ENCODE results near the gene GATB. TPM values are rescaled to one million over a fixed set of nuclear protein-coding genes. Genes with fewer than 3 reads are reported as not detected.

Gene GATB
- total RNA-seq, 1 experiment from 2014 or later, result 29.6 TPM

GRCh38 chr4:151719956-151720334 lies 40.9 kb downstream of the GATB start:
- Mint-ChIP-seq H3K27ac (ENCODE audit: unreplicated experiment) (no peak overlapping the region), H3K36me3 (ENCODE audit: insufficient read depth, unreplicated experiment) (no peaks in the 10 kb centered on the region)

GRCh38 chr4:151718984-151719955 lies 41.5 kb downstream of the GATB start:
- H3K27me3 ChIP-seq (replicated peaks; ENCODE audit: control insufficient read depth, insufficient read depth, low read length), result no peaks in the 10 kb centered on the region
- Mint-ChIP-seq H3K4me3 (ENCODE audit: unreplicated experiment) (no peak overlapping the region), H3K36me3 (ENCODE audit: insufficient read depth, unreplicated experiment) (no peaks in the 10 kb centered on the region), H3K4me1 (ENCODE audit: low read depth, unreplicated experiment) (no peaks in the 10 kb centered on the region), H3K9me3 (ENCODE audit: unreplicated experiment) (no peaks in the 10 kb centered on the region), H3K27me3 (ENCODE audit: insufficient read depth, unreplicated experiment) (no peaks in the 10 kb centered on the region), H3K27ac (ENCODE audit: unreplicated experiment) (no peak overlapping the region)
- ChIA-PET POLR2A (no interaction called here), CTCF (no interaction called here)
- BruUV-seq (replicated peaks), result no TSS peak
- H3K4me3 ChIP-seq (ENCODE audit: low read depth, low read length), result no peak overlapping the region
- H3K4me1 ChIP-seq, result no peaks in the 10 kb centered on the region
- no peaks in the 10 kb centered on the region for H3K9me3 ChIP-seq
- intact Hi-C loops (cut with micrococcal nuclease; ENCODE audit: unreplicated experiment), result no loop called here
- DNase-seq, result no peak
- no peak for TF ChIP-seq CTCF (IDR thresholded peaks at IDR 0.05; ENCODE audit: insufficient read depth in 1 of 2, low read depth in 1 of 2, low read length in 1 of 2, severe bottlenecking in 1 of 2, unreplicated experiment in 1 of 2)
- H3K36me3 ChIP-seq (ENCODE audit: control insufficient read depth, insufficient read depth, low read length), result no peaks in the 10 kb centered on the region

More at GRCh38 chr4:151719956-151720334, 40.9 kb downstream of the GATB start:
- no peaks in the 10 kb centered on the region for H3K4me1 ChIP-seq
- no peaks in the 10 kb centered on the region for H3K27me3 Mint-ChIP-seq (ENCODE audit: insufficient read depth, unreplicated experiment)
- no peak for TF ChIP-seq CTCF (IDR thresholded peaks at IDR 0.05; ENCODE audit: insufficient read depth in 1 of 2, low read depth in 1 of 2, low read length in 1 of 2, severe bottlenecking in 1 of 2, unreplicated experiment in 1 of 2)
- H3K9me3 ChIP-seq, result no peaks in the 10 kb centered on the region
- H3K27me3 ChIP-seq (replicated peaks; ENCODE audit: control insufficient read depth, insufficient read depth, low read length), result no peaks in the 10 kb centered on the region
- BruUV-seq (replicated peaks), result no TSS peak
- H3K9me3 Mint-ChIP-seq (ENCODE audit: unreplicated experiment), result no peaks in the 10 kb centered on the region
- H3K36me3 ChIP-seq (ENCODE audit: control insufficient read depth, insufficient read depth, low read length), result no peaks in the 10 kb centered on the region
- intact Hi-C loops (cut with micrococcal nuclease; ENCODE audit: unreplicated experiment), result no loop called here
- no peaks in the 10 kb centered on the region for H3K4me1 Mint-ChIP-seq (ENCODE audit: low read depth, unreplicated experiment)
- no peak overlapping the region for H3K4me3 ChIP-seq (ENCODE audit: low read depth, low read length)
- ChIA-PET POLR2A (no interaction called here), CTCF (no interaction called here)
- H3K4me3 Mint-ChIP-seq (ENCODE audit: unreplicated experiment), result no peak overlapping the region
- no peak for DNase-seq

- H3K27me3 ChIP-seq (replicated peaks; ENCODE audit: control insufficient read depth, insufficient read depth, low read length), result no peaks in the 10 kb centered on the region
- no peaks in the 10 kb centered on the region for H3K4me1 Mint-ChIP-seq (ENCODE audit: low read depth, unreplicated experiment)
- no peaks in the 10 kb centered on the region for H3K36me3 ChIP-seq (ENCODE audit: control insufficient read depth, insufficient read depth, low read length)
- no peaks in the 10 kb centered on the region for H3K27me3 Mint-ChIP-seq (ENCODE audit: insufficient read depth, unreplicated experiment)
- CTCF ChIA-PET, result no interaction called here
- no peaks in the 10 kb centered on the region for H3K9me3 ChIP-seq
- no peaks in the 10 kb centered on the region for H3K4me1 ChIP-seq
- intact Hi-C loops (cut with micrococcal nuclease; ENCODE audit: unreplicated experiment), result no loop called here
- POLR2A ChIA-PET, result no interaction called here
- H3K4me3 ChIP-seq (ENCODE audit: low read depth, low read length), result no peak overlapping the region
- no peaks in the 10 kb centered on the region for H3K36me3 Mint-ChIP-seq (ENCODE audit: insufficient read depth, unreplicated experiment)
- DNase-seq, result no peak
- TF ChIP-seq CTCF (IDR thresholded peaks at IDR 0.05; ENCODE audit: insufficient read depth in 1 of 2, low read depth in 1 of 2, low read length in 1 of 2, severe bottlenecking in 1 of 2, unreplicated experiment in 1 of 2), result no peak
- H3K9me3 Mint-ChIP-seq (ENCODE audit: unreplicated experiment), result no peaks in the 10 kb centered on the region
- no TSS peak for BruUV-seq (replicated peaks)
- H3K27ac Mint-ChIP-seq (ENCODE audit: unreplicated experiment), result no peak overlapping the region
- no peak overlapping the region for H3K4me3 Mint-ChIP-seq (ENCODE audit: unreplicated experiment)
Measured at GRCh38 chr4:151717909-151718628, 42.7 kb downstream of the GATB start.
